ENCODE measurements around the gene SLC22A4. TPM values are rescaled to one million over a fixed set of nuclear protein-coding genes. Genes with fewer than 3 reads are reported as not detected.

SLC22A4 gene
- polyA plus RNA-seq, 2 of the 4 experiments (the other 2 are of a cell fraction), result 3.2 to 4.6 TPM

GRCh38 chr5:132325691-132326090 lies 31.5 kb downstream of the SLC22A4 start (continued):
- no peak for TF ChIP-seq E2F6 (IDR thresholded peaks at IDR 0.05; ENCODE audit: borderline replicate concordance, low read depth)
- no peak for TF ChIP-seq NPAS2 (CRISPR knock-in tag; IDR thresholded peaks at IDR 0.05; ENCODE audit: borderline replicate concordance)

- H3K4me1 ChIP-seq, result peaks cover 9% of the 10 kb centered on the region; the same call in 2 of the 3 replicates
- no peak overlapping the region for H3K27ac ChIP-seq
- no peak for FAIRE-seq
- no peak overlapping the region for H3K4me2 ChIP-seq
- no peaks in the 10 kb centered on the region for H3K9me3 ChIP-seq
- TF ChIP-seq HMGXB4 (CRISPR knock-in tag; IDR thresholded peaks at IDR 0.05; ENCODE audit: borderline replicate concordance) (no peak), MAFK (IDR thresholded peaks at IDR 0.05; ENCODE audit: partially characterized antibody) (no peak), JUNB (IDR thresholded peaks at IDR 0.05) (no peak), FOXS1 (CRISPR knock-in tag; IDR thresholded peaks at IDR 0.05) (no peak), FOSB (CRISPR knock-in tag; IDR thresholded peaks at IDR 0.05) (no peak), KDM5A (IDR thresholded peaks at IDR 0.05) (no peak), USF2 (IDR thresholded peaks at IDR 0.05) (no peak), SREBF2 (IDR thresholded peaks at IDR 0.05) (no peak), CHD4 (IDR thresholded peaks at IDR 0.05; ENCODE audit: borderline replicate concordance) (no peak), E2F6 (IDR thresholded peaks at IDR 0.05; ENCODE audit: borderline replicate concordance, low read depth) (no peak), PHF8 (IDR thresholded peaks at IDR 0.05; ENCODE audit: borderline replicate concordance, low read depth) (no peak), SMC3 (IDR thresholded peaks at IDR 0.05) (no peak), POLR2AphosphoS2 (conservative IDR thresholded peaks at IDR 0.05; ENCODE audit: low read length) (no peak), MAZ (IDR thresholded peaks at IDR 0.05; ENCODE audit: borderline replicate concordance, low read depth, low read length) (no peak), HDAC2 (IDR thresholded peaks at IDR 0.05) (no peak), ZFP36 (IDR thresholded peaks at IDR 0.05; ENCODE audit: borderline replicate concordance, partially characterized antibody) (no peak), CHD2 (IDR thresholded peaks at IDR 0.05; ENCODE audit: low read length, partially characterized antibody) (no peak), ZSCAN20 (CRISPR knock-in tag; IDR thresholded peaks at IDR 0.05) (no peak), TP53 (CRISPR knock-in tag; IDR thresholded peaks at IDR 0.05) (no peak)
- H3K4me3 ChIP-seq, result no peak overlapping the region
- no peak for DNase-seq (ENCODE audit: low read depth in 1 of 2, low spot score in 1 of 2)
- POLR2A ChIA-PET, result no interaction called here
- CTCF ChIA-PET, result interaction anchor here (1.4 to 3.3 kb wide), 4 partner anchors 14 to 89 kb away, joined by 3 to 13 read pairs (median 9); no protein-coding TSS in a partner anchor
- WGBS (ENCODE audit: missing lambda C conversion rate), result 76% methylated on average over 2 of the region's 2 CpGs
- ATAC-seq, result no peak
Measured at GRCh38 chr5:132327252-132327955, 33.2 kb downstream of the SLC22A4 start.

- POLR2A ChIA-PET, result interaction anchor here (0.5 kb wide), 1 partner anchor 34 kb away, joined by 3 read pairs; no protein-coding TSS in a partner anchor
- no peak for TF ChIP-seq MAFK (IDR thresholded peaks at IDR 0.05; ENCODE audit: partially characterized antibody)
- no peak for TF ChIP-seq FOSL2 (IDR thresholded peaks at IDR 0.05)
- peak; percentile 36; the same call in 1 of the 2 replicates for TF ChIP-seq FOSL2 (CRISPR knock-in tag; IDR thresholded peaks at IDR 0.05)
- H3K27ac ChIP-seq, result no peak overlapping the region
- H3K9me3 ChIP-seq, result no peaks in the 10 kb centered on the region
- H3K4me1 ChIP-seq, result peaks cover 19% of the 10 kb centered on the region
- ATAC-seq (peak in 1 of 2 experiments; percentile 60; a peak in 3 of 6 replicates), DNase-seq (ENCODE audit: low read depth in 1 of 2, low spot score in 1 of 2) (peak in 1 of 2 experiments; percentile 23), FAIRE-seq (no peak)
- CTCF ChIA-PET, result interaction anchor here (1.4 kb wide), 1 partner anchor 41 kb away, joined by 3 read pairs; the partner anchor contains the start of gene SLC22A4
- H3K4me3 ChIP-seq, result no peak overlapping the region
- WGBS (ENCODE audit: missing lambda C conversion rate), result 71% methylated on average over 3 of the region's 3 CpGs
- H3K4me2 ChIP-seq, result no peak overlapping the region; the same call in 2 of the 3 replicates
Measured at GRCh38 chr5:132334812-132335211, 40.6 kb downstream of the SLC22A4 start.

All from A549 (cell line).